GM23248 (cell line): ENCODE results near the gene BRD1. TPM values are rescaled to one million over a fixed set of nuclear protein-coding genes. Genes with fewer than 3 reads are reported as not detected.

ENCODE experiments used
- DNase-seq: peaks from one replicate; pipeline ENCODE4 v3.0.0-alpha.2; 2015
- H2AFZ ChIP-seq: fragments of 200-600 bp; sonication (generic); 2 replicates; pipeline ENCODE4 v1.6.1; 2016; ENCODE audit warnings: antibody characterized with exemption
- H3F3A ChIP-seq: fragments of 200-600 bp; sonication (generic); 2 replicates; pipeline ENCODE4 v1.6.1; 2016; ENCODE audit warnings: mild to moderate bottlenecking, antibody characterized with exemption, mixed run types; ENCODE audit not compliant: insufficient read depth
- H3K27ac ChIP-seq: fragments of 200-600 bp; sonication (generic); 2 replicates; pipeline ENCODE4 v1.5.1; 2016; ENCODE audit warnings: mild to moderate bottlenecking
- H3K27me3 ChIP-seq: fragments of 200-600 bp; sonication (generic); replicated peaks from 2 replicates; pipeline ENCODE4 v1.6.1; 2016; ENCODE audit warnings: mild to moderate bottlenecking; ENCODE audit not compliant: insufficient read depth
- H3K36me3 ChIP-seq: fragments of 200-600 bp; sonication (generic); 2 replicates; pipeline ENCODE4 v1.6.1; 2016; ENCODE audit warnings: low read depth, mild to moderate bottlenecking
- H3K4me1 ChIP-seq: fragments of 200-600 bp; sonication (generic); 2 replicates; pipeline ENCODE4 v1.6.1; 2016; ENCODE audit warnings: mild to moderate bottlenecking; ENCODE audit not compliant: insufficient read depth
- H3K4me2 ChIP-seq: fragments of 200-600 bp; sonication (generic); one replicate; pipeline ENCODE4 v1.6.1; 2016; ENCODE audit warnings: mild to moderate bottlenecking; ENCODE audit not compliant: unreplicated experiment
- H3K4me3 ChIP-seq: fragments of 200-600 bp; sonication (generic); 2 replicates; pipeline ENCODE4 v1.5.1; 2016; ENCODE audit warnings: mild to moderate bottlenecking
- H3K79me2 ChIP-seq: fragments of 200-600 bp; sonication (generic); 2 replicates; pipeline ENCODE4 v1.6.1; 2016; ENCODE audit warnings: mild to moderate bottlenecking; ENCODE audit not compliant: insufficient read depth
- H3K9ac ChIP-seq: fragments of 200-600 bp; sonication (generic); 2 replicates; pipeline ENCODE4 v1.6.1; 2016; ENCODE audit warnings: mild to moderate bottlenecking
- H3K9me2 ChIP-seq: fragments of 200-600 bp; sonication (generic); 2 replicates; pipeline ENCODE4 v1.6.1; 2016; ENCODE audit warnings: mixed run types, mild to moderate bottlenecking, moderate library complexity; ENCODE audit not compliant: insufficient read depth
- H3K9me3 ChIP-seq: fragments of 200-600 bp; sonication (generic); one replicate; pipeline ENCODE4 v1.6.1; 2017; ENCODE audit warnings: low read depth
- H4K20me1 ChIP-seq: fragments of 200-600 bp; sonication (generic); 2 replicates; pipeline ENCODE4 v1.6.0; 2016; ENCODE audit not compliant: insufficient read depth
- EZH2 ChIP-seq: fragments of 200-600 bp; sonication (generic); IDR thresholded peaks from 2 replicates; pipeline ENCODE4 v1.6.1; 2018; ENCODE audit warnings: antibody characterized with exemption, mild to moderate bottlenecking; ENCODE audit not compliant: insufficient read depth, poor library complexity, severe bottlenecking
- EZH2phosphoT487 ChIP-seq: fragments of 200-600 bp; sonication (generic); IDR thresholded peaks from 2 replicates; pipeline ENCODE4 v1.6.1; 2018; ENCODE audit warnings: antibody characterized with exemption, moderate library complexity, mild to moderate bottlenecking, low read depth; ENCODE audit not compliant: insufficient read depth
- WGBS, 2 experiments: methylation state at CpG; one replicate each; pipeline ENCODE4 v1.1.6; 2015 to 2017; ENCODE audit warnings: low lambda C conversion rate in 2 of 2, low coverage in 1 of 2; ENCODE audit errors: missing lambda C conversion rate in 2 of 2; 5-methylcytosine and 5-hydroxymethylcytosine counted together
- in situ Hi-C: fragments of 300-500 bp; cut with MboI; formaldehyde crosslinking; loops from 2 replicates; pipeline ENCODE4 v1.15.0; 2020
- polyA plus RNA-seq: library from polyadenylated mRNA; unstranded; fragments of >200 nt; fragmentation: Nextera tagmentation; extraction: Ambion mirVana; gene quantifications from 2 replicates; pipeline ENCODE4 v1.2.1, GENCODE V29; 2016
- total RNA-seq: library from RNA; depleted of rRNA; stranded (reverse); fragments of >200 nt; shearing (Covaris generic); gene quantifications from 2 replicates; pipeline ENCODE4 v1.2.3, GENCODE V29; 2014

The BRD1 gene
- total and polyA plus RNA-seq, 2 experiments from 2014 or later, result 4.5 to 23.1 TPM

GRCh38 chr22:49838771-49839717, 11.4 kb upstream of the BRD1 start:
- no peaks in the 10 kb centered on the region for H3K9me2 ChIP-seq
- no peak overlapping the region for H3K9ac ChIP-seq
- H3F3A ChIP-seq, result no peaks in the 10 kb centered on the region
- H2AFZ ChIP-seq, result no peak overlapping the region
- DNase-seq, result no peak
- H3K27me3 ChIP-seq, result no peaks in the 10 kb centered on the region
- H3K4me3 ChIP-seq, result no peak overlapping the region
- WGBS, 2 experiments, result 70 to 72% methylated on average over 24 to 29 of the region's 29 CpGs
- no peaks in the 10 kb centered on the region for H3K4me1 ChIP-seq
- H3K27ac ChIP-seq, result no peak overlapping the region
- H3K4me2 ChIP-seq, result no peak overlapping the region
- TF ChIP-seq EZH2phosphoT487 (no peak), EZH2 (no peak)
- in situ Hi-C loops, result no loop called here
- no peaks in the 10 kb centered on the region for H3K79me2 ChIP-seq
- H4K20me1 ChIP-seq, result no peaks in the 10 kb centered on the region
- no peaks in the 10 kb centered on the region for H3K9me3 ChIP-seq
- H3K36me3 ChIP-seq, result no peaks in the 10 kb centered on the region

- in situ Hi-C loops, result no loop called here
- 72 to 75% methylated on average over 11 of the region's 11 CpGs for WGBS, 2 experiments
- Histone ChIP-seq H3K27ac (no peak overlapping the region), H3K9me2 (no peaks in the 10 kb centered on the region), H3K79me2 (no peaks in the 10 kb centered on the region), H3K27me3 (no peaks in the 10 kb centered on the region), H3K36me3 (no peaks in the 10 kb centered on the region), H3K4me2 (no peak overlapping the region), H3K4me1 (no peaks in the 10 kb centered on the region), H2AFZ (no peak overlapping the region), H3K9ac (no peak overlapping the region), H4K20me1 (no peaks in the 10 kb centered on the region), H3K9me3 (no peaks in the 10 kb centered on the region), H3K4me3 (no peak overlapping the region), H3F3A (no peaks in the 10 kb centered on the region)
- TF ChIP-seq EZH2phosphoT487 (no peak), EZH2 (no peak)
- DNase-seq, result no peak
Observed at GRCh38 chr22:49833340-49834007, 5.8 kb upstream of the BRD1 start.

- Histone ChIP-seq H3K4me1 (peaks cover 14% of the 10 kb centered on the region), H3K36me3 (no peaks in the 10 kb centered on the region), H3K9me3 (no peaks in the 10 kb centered on the region), H3K9me2 (no peaks in the 10 kb centered on the region), H3K27ac (no peak overlapping the region), H3K9ac (no peak overlapping the region), H3K27me3 (no peaks in the 10 kb centered on the region), H3K4me3 (no peak overlapping the region), H2AFZ (no peak overlapping the region), H3K79me2 (peaks cover 28% of the 10 kb centered on the region), H4K20me1 (peaks cover 9% of the 10 kb centered on the region), H3F3A (0 out of 2 replicates have a peak, but pooled peaks cover 3% of the 10 kb centered on the region), H3K4me2 (no peak overlapping the region)
- in situ Hi-C loops, result no loop called here
- no peak for DNase-seq
- WGBS, 2 experiments, result 88 to 89% methylated on average over 17 of the region's 17 CpGs
- TF ChIP-seq EZH2 (no peak), EZH2phosphoT487 (no peak)
Observed at GRCh38 chr22:49829044-49829853, 1.6 kb upstream of the BRD1 start.

GRCh38 chr22:49828599-49828965, 909 bp upstream of the BRD1 start:
- H3K79me2 ChIP-seq, result peaks cover 35% of the 10 kb centered on the region
- no peak overlapping the region; the same call in 1 of the 2 replicates for H3K4me3 ChIP-seq
- H3K4me1 ChIP-seq, result peaks cover 14% of the 10 kb centered on the region
- no peak overlapping the region for H3K4me2 ChIP-seq
- no peaks in the 10 kb centered on the region for H3K9me3 ChIP-seq
- H3F3A ChIP-seq, result 0 out of 2 replicates have a peak, but pooled peaks cover 3% of the 10 kb centered on the region
- TF ChIP-seq EZH2 (no peak), EZH2phosphoT487 (no peak)
- no peaks in the 10 kb centered on the region for H3K9me2 ChIP-seq
- no peaks in the 10 kb centered on the region for H3K27me3 ChIP-seq
- peaks cover 13% of the 10 kb centered on the region for H4K20me1 ChIP-seq
- no peak for DNase-seq
- WGBS, 2 experiments, result 88 to 100% methylated on average over 1 to 14 of the region's 14 CpGs
- H3K27ac ChIP-seq, result no peak overlapping the region
- H3K9ac ChIP-seq, result no peak overlapping the region
- in situ Hi-C loops, result no loop called here
- H2AFZ ChIP-seq, result no peak overlapping the region
- H3K36me3 ChIP-seq, result peaks cover 5% of the 10 kb centered on the region; the same call in 1 of the 2 replicates
